GM12873 (cell line): ENCODE results near the gene DYNLT4.

Experiments
- TF ChIP-seq, protein P1 (sequence below): IDR thresholded peaks from 2 replicates; pipeline ENCODE4 v1.5.1; 2012; ENCODE audit warnings: low read depth, mild to moderate bottlenecking, moderate library complexity, low read length, control low read depth; ENCODE audit not compliant: insufficient read depth; ENCODE audit errors: missing control alignments

The DYNLT4 gene

GRCh38 chr1:44810101-44810761, 3.1 kb upstream of the DYNLT4 start:
- TF ChIP-seq, protein P1, sequence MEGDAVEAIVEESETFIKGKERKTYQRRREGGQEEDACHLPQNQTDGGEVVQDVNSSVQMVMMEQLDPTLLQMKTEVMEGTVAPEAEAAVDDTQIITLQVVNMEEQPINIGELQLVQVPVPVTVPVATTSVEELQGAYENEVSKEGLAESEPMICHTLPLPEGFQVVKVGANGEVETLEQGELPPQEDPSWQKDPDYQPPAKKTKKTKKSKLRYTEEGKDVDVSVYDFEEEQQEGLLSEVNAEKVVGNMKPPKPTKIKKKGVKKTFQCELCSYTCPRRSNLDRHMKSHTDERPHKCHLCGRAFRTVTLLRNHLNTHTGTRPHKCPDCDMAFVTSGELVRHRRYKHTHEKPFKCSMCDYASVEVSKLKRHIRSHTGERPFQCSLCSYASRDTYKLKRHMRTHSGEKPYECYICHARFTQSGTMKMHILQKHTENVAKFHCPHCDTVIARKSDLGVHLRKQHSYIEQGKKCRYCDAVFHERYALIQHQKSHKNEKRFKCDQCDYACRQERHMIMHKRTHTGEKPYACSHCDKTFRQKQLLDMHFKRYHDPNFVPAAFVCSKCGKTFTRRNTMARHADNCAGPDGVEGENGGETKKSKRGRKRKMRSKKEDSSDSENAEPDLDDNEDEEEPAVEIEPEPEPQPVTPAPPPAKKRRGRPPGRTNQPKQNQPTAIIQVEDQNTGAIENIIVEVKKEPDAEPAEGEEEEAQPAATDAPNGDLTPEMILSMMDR, result no peak

DNA sequence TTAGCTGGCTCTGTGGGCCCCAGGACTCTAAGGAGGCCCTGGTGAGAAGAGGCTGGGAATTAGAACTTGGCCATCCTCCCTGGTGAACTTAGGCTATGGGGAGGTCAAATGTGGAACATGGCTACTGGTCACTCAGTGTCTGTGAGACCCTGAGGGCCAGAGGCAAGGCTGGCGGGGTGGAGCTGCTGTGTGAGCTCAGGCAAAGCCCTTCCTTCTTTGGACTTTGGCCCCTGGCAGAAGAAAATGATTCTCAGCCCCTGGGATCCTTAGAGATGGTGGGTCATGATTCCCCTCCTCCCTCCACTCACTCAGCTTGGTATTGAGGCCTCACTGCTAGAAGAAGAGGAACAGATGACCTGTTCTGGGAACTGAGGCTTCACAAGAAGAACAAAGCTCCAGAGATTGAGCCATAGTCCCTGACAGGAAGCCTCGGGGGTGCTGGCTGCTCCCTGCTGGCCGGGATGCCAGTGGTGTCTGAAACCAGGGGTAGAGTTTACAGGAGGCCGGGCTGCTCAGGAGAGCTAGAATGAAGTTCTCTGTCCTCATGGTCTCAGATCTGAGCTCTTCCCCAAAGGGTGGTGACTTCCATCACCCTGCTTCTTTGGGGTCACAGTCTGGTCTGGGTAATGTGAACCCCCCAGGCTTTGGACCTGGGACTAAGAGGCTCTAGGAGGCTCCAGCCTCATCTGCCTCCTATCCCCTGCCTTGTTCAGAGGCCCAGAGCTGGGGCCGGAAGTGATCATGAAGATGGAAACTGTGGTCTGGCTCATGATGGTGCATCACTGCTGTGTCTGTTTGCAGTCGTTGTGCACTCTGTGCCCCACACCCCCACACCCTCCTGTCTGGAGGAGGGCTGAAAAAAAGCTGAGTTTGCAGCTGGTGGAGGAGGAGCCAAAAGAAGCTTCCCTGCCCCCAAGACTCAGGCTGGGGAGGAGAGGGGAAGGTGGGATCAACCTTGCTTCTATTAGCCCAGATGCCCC, 2.1 kb upstream of the DYNLT4 start:
- TF ChIP-seq, protein P1, result no peak

GRCh38 chr1:44808063-44808937, 1.1 kb upstream of the DYNLT4 start, which contains the start of gene BTBD19:
Gene BTBD19 (plus strand): TSS chr1:44808523. CDS start chr1:44808821, 298 bp downstream.
- TF ChIP-seq, protein P1, result no peak

DNA sequence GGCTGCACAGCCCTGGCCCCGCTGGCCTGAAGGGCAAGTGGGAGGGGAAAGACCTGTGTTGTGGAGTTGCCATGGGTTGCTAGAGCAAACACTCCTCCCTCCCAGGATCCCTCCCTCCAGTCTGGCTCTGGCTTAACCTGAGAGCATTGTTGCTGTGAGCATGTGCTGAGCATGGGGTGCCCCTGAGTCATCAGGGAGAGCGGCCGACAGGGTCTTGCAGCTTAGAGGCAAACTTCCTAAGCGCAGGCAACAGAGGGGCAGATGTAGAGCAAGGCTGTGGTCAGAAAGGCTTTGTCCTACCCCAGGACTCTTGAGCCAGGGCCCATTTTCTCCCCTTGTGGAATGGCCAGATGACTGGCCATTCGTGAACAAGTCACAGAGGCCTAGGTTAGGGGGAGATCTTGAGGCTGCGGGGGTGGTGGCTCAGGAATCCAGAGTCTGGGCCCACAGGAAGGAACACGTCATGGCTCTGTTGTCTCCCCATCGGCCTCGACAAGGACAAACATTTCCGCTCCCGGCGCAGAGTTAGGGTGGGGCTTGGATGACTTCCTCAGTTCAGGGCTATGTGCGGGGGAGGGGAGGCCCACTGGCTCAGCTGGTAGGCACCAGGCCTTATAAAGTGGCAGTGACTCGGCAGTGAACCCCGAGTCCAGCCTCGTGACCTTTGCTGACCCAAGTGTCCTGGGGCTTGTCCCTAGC, 362 bp upstream of the DYNLT4 start:
- TF ChIP-seq, protein P1, result no peak

GRCh38 chr1:44806025-44806703, 987 bp downstream of the DYNLT4 start:
- TF ChIP-seq, protein P1, result no peak

DNA sequence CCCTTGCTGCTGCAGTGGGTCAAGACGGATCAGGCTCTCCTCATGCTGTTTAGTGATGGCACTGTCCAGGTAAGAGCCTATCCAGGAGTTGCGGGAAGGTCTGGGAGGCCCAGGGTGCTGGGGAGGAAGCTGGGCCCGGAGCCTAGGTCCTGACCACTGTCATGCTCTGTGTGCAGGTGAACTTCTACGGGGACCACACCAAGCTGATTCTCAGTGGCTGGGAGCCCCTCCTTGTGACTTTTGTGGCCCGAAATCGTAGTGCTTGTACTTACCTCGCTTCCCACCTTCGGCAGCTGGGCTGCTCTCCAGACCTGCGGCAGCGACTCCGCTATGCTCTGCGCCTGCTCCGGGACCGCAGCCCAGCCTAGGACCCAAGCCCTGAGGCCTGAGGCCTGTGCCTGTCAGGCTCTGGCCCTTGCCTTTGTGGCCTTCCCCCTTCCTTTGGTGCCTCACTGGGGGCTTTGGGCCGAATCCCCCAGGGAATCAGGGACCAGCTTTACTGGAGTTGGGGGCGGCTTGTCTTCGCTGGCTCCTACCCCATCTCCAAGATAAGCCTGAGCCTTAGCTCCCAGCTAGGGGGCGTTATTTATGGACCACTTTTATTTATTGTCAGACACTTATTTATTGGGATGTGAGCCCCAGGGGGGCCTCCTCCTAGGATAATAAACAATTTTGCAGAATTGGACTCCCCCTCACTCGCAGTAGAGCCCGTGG, 1.7 kb downstream of the DYNLT4 start:
- TF ChIP-seq, protein P1, result no peak
